Measurements from ENCODE around the gene FABP6. TPM values are rescaled to one million over a fixed set of nuclear protein-coding genes. Genes with fewer than 3 reads are reported as not detected.

The FABP6 gene
- total RNA-seq, 1 experiment from 2014 or later: 5.2 TPM

DNA sequence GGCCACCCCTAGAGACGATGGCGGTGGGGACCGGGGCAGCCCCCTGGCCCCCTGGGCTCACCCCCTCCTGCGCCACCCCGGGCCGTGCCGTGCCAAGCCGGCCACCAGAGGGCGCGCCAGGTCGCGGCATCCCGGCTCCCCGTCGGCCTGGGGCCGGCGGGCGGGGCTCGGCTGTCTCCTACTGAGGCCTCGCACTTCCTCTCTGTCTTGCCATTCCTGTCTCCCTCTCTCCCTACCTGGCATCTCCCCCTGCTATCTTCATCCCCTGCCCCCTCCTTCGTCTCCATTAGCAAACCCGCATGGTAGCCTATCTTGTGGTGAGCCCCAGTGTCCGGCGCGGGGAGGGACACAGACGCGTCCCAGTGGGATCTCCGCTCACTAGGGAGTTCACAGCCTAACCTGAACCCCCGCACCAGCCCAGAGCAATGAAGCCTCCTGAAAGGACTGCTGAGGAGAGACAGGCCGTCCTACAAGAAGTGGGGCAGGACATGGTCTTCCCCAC is 29.8 kb upstream of the FABP6 start:
- no peaks in the 10 kb centered on the region; a peak in 1 of 7 replicates for H3K36me3 Mint-ChIP-seq (ENCODE audit: insufficient read depth in 1 of 3, low read depth in 3 of 3)
- Histone ChIP-seq H4K20me1 (ENCODE audit: control insufficient read depth, insufficient read depth, insufficient read length) (no peaks in the 10 kb centered on the region), H2BK120ac (ENCODE audit: low read depth, low read length, poor library complexity, severe bottlenecking) (no peak overlapping the region), H4K8ac (replicated peaks; ENCODE audit: insufficient read length, low read depth, low read length) (no peak overlapping the region), H3K27me3 (ENCODE audit: insufficient read depth, low read length) (no peaks in the 10 kb centered on the region), H4K5ac (ENCODE audit: insufficient read length, low read depth, low read length) (no peak overlapping the region), H4K91ac (ENCODE audit: insufficient read length, low read depth, low read length) (no peak overlapping the region), H2AK5ac (ENCODE audit: insufficient read length, low read length) (no peak overlapping the region), H2BK5ac (ENCODE audit: insufficient read length, low read length) (no peak overlapping the region), H3K27ac (ENCODE audit: insufficient read length, low read depth, low read length) (no peak overlapping the region), H3K56ac (ENCODE audit: insufficient read length, low read depth, low read length) (no peak overlapping the region), H3K4ac (ENCODE audit: low read depth, low read length) (no peak overlapping the region), H3K79me1 (ENCODE audit: insufficient read depth, low read depth, low read length, poor library complexity, severe bottlenecking) (no peaks in the 10 kb centered on the region), H3K79me2 (ENCODE audit: insufficient read depth, low read length) (no peaks in the 10 kb centered on the region), H3K9me3 (ENCODE audit: control insufficient read depth, low read depth, low read length) (no peaks in the 10 kb centered on the region), H2AFZ (ENCODE audit: low read length) (peak overlapping the region; percentile 23), H3K9ac (ENCODE audit: extremely low read depth, insufficient read length, low read length) (no peak overlapping the region), H3K4me1 (ENCODE audit: insufficient read depth, low read length) (peaks cover 8% of the 10 kb centered on the region), H3K14ac (ENCODE audit: insufficient read depth, low read length) (no peak overlapping the region), H3K4me2 (ENCODE audit: insufficient read depth, insufficient read length, low read length) (peak overlapping the region; percentile 52), H3K23me2 (ENCODE audit: insufficient read length, low read depth, low read length, poor library complexity, severe bottlenecking) (no peaks in the 10 kb centered on the region), H2BK20ac (ENCODE audit: low read depth, low read length, poor library complexity, severe bottlenecking) (no peak overlapping the region), H3T11ph (ENCODE audit: low read length) (no peak overlapping the region), H3K23ac (ENCODE audit: insufficient read length, low read depth, low read length) (no peak overlapping the region), H3K18ac (ENCODE audit: insufficient read length, low read depth, low read length) (no peak overlapping the region), H2BK15ac (ENCODE audit: low read depth, low read length) (no peak overlapping the region), H2BK12ac (ENCODE audit: insufficient read length, low read depth, low read length) (no peak overlapping the region)
- no CpG with 5 or more reads among the region's 30 CpGs for WGBS (ENCODE audit: extremely low coverage, insufficient read length, low lambda C conversion rate)
- peak; percentile 78 for DNase-seq
- peak overlapping the region in 1 of 2 experiments; percentile 57; a peak in 3 of 5 replicates for H3K4me3 Mint-ChIP-seq
- no peaks in the 10 kb centered on the region for H3K9me3 Mint-ChIP-seq
- H3K27ac Mint-ChIP-seq: peak overlapping the region in 2 of 3 experiments; percentile 44 to 81; a peak in 1 of 7 replicates
- peaks cover 37 to 41% of the 10 kb centered on the region in 2 experiments for H3K4me1 Mint-ChIP-seq
- no peaks in the 10 kb centered on the region; the same call in 1 of the 2 replicates for H3K27me3 Mint-ChIP-seq (ENCODE audit: low read depth)
- peak; percentile 99 for TF ChIP-seq CTCF (conservative IDR thresholded peaks at IDR 0.05)

Data from H9 (cell line).